IMR-90 (cell line): Measurements from ENCODE around the gene WHRN. TPM values are rescaled to one million over a fixed set of nuclear protein-coding genes. Genes with fewer than 3 reads are reported as not detected.

Experiments
- ATAC-seq: fragments of 200-7000 bp; cut with Tn5 transposase; 2 replicates; pipeline ENCODE4 v1.9.1; 2020; ENCODE audit warnings: low read depth, mild to moderate bottlenecking, moderate library complexity
- BruUV-seq: library from RNA; stranded (reverse); fragments of 400-500 nt; replicated peaks from 2 replicates; lab custom pipeline; 2021; lab: Mats Ljungman, UMichigan
- CTCF ChIA-PET: fragments of 300-600 bp; formaldehyde crosslinking; extraction: SDS; loops from one replicate; lab custom pipeline; 2021; ENCODE audit warnings: antibody characterized with exemption; lab: Yijun Ruan, JAX
- POLR2A ChIA-PET: fragments of 300-600 bp; sonication (Branson Sonifier 250); formaldehyde crosslinking; loops from one replicate; lab custom pipeline; 2022; ENCODE audit warnings: antibody characterized with exemption; ENCODE audit not compliant: unreplicated experiment; lab: Charles Lee
- DNase-seq: peaks from one replicate; pipeline ENCODE4 v3.0.0; 2013
- H2AFZ ChIP-seq: replicated peaks from 2 replicates; pipeline ENCODE3; 2013; ENCODE audit warnings: low read length, mild to moderate bottlenecking; ENCODE audit not compliant: poor library complexity
- H2AK5ac ChIP-seq: 2 replicates; pipeline ENCODE4 v1.6.1; 2013; ENCODE audit warnings: low read depth, low read length, inconsistent platforms
- H2AK9ac ChIP-seq: replicated peaks from 2 replicates; pipeline ENCODE3; 2013; ENCODE audit warnings: mild to moderate bottlenecking, low read depth, low read length, moderate library complexity; ENCODE audit not compliant: poor library complexity
- H2BK120ac ChIP-seq: 2 replicates; pipeline ENCODE4 v1.6.1; 2013; ENCODE audit warnings: low read depth, low read length, inconsistent platforms
- H2BK15ac ChIP-seq: 3 replicates; pipeline ENCODE4 v1.6.1; 2013; ENCODE audit warnings: low read depth, low read length, inconsistent platforms
- H2BK20ac ChIP-seq: 2 replicates; pipeline ENCODE4 v1.6.1; 2013; ENCODE audit warnings: low read depth, mild to moderate bottlenecking, inconsistent platforms, low read length, moderate library complexity
- H2BK5ac ChIP-seq: 2 replicates; pipeline ENCODE4 v1.6.1; 2013; ENCODE audit warnings: mild to moderate bottlenecking, low read depth, low read length, inconsistent platforms; ENCODE audit not compliant: poor library complexity, severe bottlenecking
- H3K14ac ChIP-seq: replicated peaks from 2 replicates; pipeline ENCODE4 v1.6.1; 2013; ENCODE audit warnings: low read depth, low read length, inconsistent platforms
- H3K18ac ChIP-seq: 2 replicates; pipeline ENCODE4 v1.6.1; 2013; ENCODE audit warnings: low read depth, low read length, control low read depth
- H3K23ac ChIP-seq: 2 replicates; pipeline ENCODE4 v1.6.1; 2013; ENCODE audit warnings: low read depth, low read length, inconsistent platforms
- H3K27ac ChIP-seq: 2 replicates; pipeline ENCODE4 v1.5.1; 2013; ENCODE audit warnings: mild to moderate bottlenecking, control low read depth, low read length; ENCODE audit not compliant: insufficient read depth
- H3K27me3 ChIP-seq: 2 replicates; pipeline ENCODE4 v1.6.1; 2013; ENCODE audit warnings: low read length; ENCODE audit not compliant: control insufficient read depth, insufficient read depth
- H3K36me3 ChIP-seq: 2 replicates; pipeline ENCODE4 v1.6.1; 2013; ENCODE audit warnings: low read length, mixed read lengths; ENCODE audit not compliant: control insufficient read depth, insufficient read depth
- H3K4ac ChIP-seq: 2 replicates; pipeline ENCODE4 v1.6.1; 2013; ENCODE audit warnings: low read depth, low read length, inconsistent platforms
- H3K4me1 ChIP-seq: 2 replicates; pipeline ENCODE4 v1.6.1; 2013; ENCODE audit warnings: low read length, mixed read lengths; ENCODE audit not compliant: control insufficient read depth, insufficient read depth
- H3K4me2 ChIP-seq: 2 replicates; pipeline ENCODE4 v1.6.1; 2013; ENCODE audit warnings: low read depth, mild to moderate bottlenecking, control low read depth, low read length, moderate library complexity
- H3K4me3 ChIP-seq: 2 replicates; pipeline ENCODE4 v1.5.1; 2013; ENCODE audit warnings: low read depth, mild to moderate bottlenecking, control low read depth, low read length, moderate library complexity; ENCODE audit not compliant: insufficient read depth
- H3K56ac ChIP-seq: 2 replicates; pipeline ENCODE4 v1.6.1; 2013; ENCODE audit warnings: low read length, inconsistent platforms; ENCODE audit not compliant: insufficient read depth; ENCODE audit errors: extremely low read depth
- H3K79me1 ChIP-seq, 2 experiments: 2 replicates each; pipeline ENCODE4 v1.6.1; 2013; ENCODE audit warnings: low read length in 2 of 2, inconsistent platforms in 1 of 2, low read depth in 1 of 2
- H3K9ac ChIP-seq: 2 replicates; pipeline ENCODE4 v1.6.1; 2013; ENCODE audit warnings: low read depth, low read length, control low read depth
- H3K9me1 ChIP-seq: 2 replicates; pipeline ENCODE4 v1.6.1; 2013; ENCODE audit warnings: low read length, inconsistent platforms; ENCODE audit not compliant: insufficient read depth
- H3K9me3 ChIP-seq: 2 replicates; pipeline ENCODE4 v1.6.1; 2013; ENCODE audit warnings: low read length; ENCODE audit not compliant: control insufficient read depth, insufficient read depth
- H4K20me1 ChIP-seq: 2 replicates; pipeline ENCODE4 v1.6.1; 2013; ENCODE audit warnings: low read length, inconsistent platforms; ENCODE audit not compliant: insufficient read depth
- H4K5ac ChIP-seq: 2 replicates; pipeline ENCODE4 v1.6.1; 2013; ENCODE audit warnings: mild to moderate bottlenecking, low read depth, low read length, control low read depth
- H4K8ac ChIP-seq, 2 experiments: 2 replicates each; pipeline ENCODE4 v1.6.1; 2013; ENCODE audit warnings: low read depth in 2 of 2, low read length in 2 of 2, control low read depth in 1 of 2, inconsistent platforms in 1 of 2
- H4K91ac ChIP-seq: 2 replicates; pipeline ENCODE4 v1.6.1; 2013; ENCODE audit warnings: low read depth, low read length, inconsistent platforms; ENCODE audit not compliant: insufficient read depth
- BHLHE40 ChIP-seq: fragments of 150-350 bp; IDR thresholded peaks from 2 replicates; pipeline ENCODE4 v1.6.1; 2016; ENCODE audit warnings: mild to moderate bottlenecking, low read depth, low read length
- CEBPB ChIP-seq: IDR thresholded peaks from 2 replicates; pipeline ENCODE4 v1.6.1; 2012; ENCODE audit warnings: low read depth, low read length, improper control_type of control experiment
- CHD1 ChIP-seq: IDR thresholded peaks from 2 replicates; pipeline ENCODE4 v1.6.1; 2012; ENCODE audit warnings: low read depth, low read length, improper control_type of control experiment
- CTCF ChIP-seq: conservative IDR thresholded peaks from 2 replicates; pipeline ENCODE4 v1.5.1; 2012; ENCODE audit warnings: mild to moderate bottlenecking, low read depth, low read length, improper control_type of control experiment
- ELK1 ChIP-seq: fragments of 150-350 bp; IDR thresholded peaks from 2 replicates; pipeline ENCODE4 v1.6.1; 2016; ENCODE audit warnings: low read depth, mild to moderate bottlenecking, low read length, moderate library complexity, borderline replicate concordance
- FOS ChIP-seq: fragments of 150-350 bp; IDR thresholded peaks from 2 replicates; pipeline ENCODE4 v1.6.1; 2016; ENCODE audit warnings: low read depth, low read length
- MAFK ChIP-seq: IDR thresholded peaks from 2 replicates; pipeline ENCODE4 v1.6.1; 2012; ENCODE audit warnings: low read depth, low read length, improper control_type of control experiment
- MAZ ChIP-seq: IDR thresholded peaks from 2 replicates; pipeline ENCODE4 v1.6.1; 2012; ENCODE audit warnings: low read depth, mild to moderate bottlenecking, low read length, improper control_type of control experiment, moderate library complexity, borderline replicate concordance
- MXI1 ChIP-seq: IDR thresholded peaks from 2 replicates; pipeline ENCODE4 v1.6.1; 2012; ENCODE audit warnings: low read depth, mild to moderate bottlenecking, low read length, moderate library complexity, borderline replicate concordance
- NFE2L2 ChIP-seq: fragments of 150-350 bp; IDR thresholded peaks from 2 replicates; pipeline ENCODE4 v1.6.1; 2016; ENCODE audit warnings: low read depth, mild to moderate bottlenecking, low read length
- POLR2A ChIP-seq: IDR thresholded peaks from 2 replicates; pipeline ENCODE4 v1.6.1; 2012; ENCODE audit warnings: mild to moderate bottlenecking, low read depth, low read length
- RAD21 ChIP-seq: IDR thresholded peaks from 2 replicates; pipeline ENCODE4 v1.6.1; 2012; ENCODE audit warnings: low read length, improper control_type of control experiment
- RCOR1 ChIP-seq: IDR thresholded peaks from 2 replicates; pipeline ENCODE4 v1.6.1; 2012; ENCODE audit warnings: mild to moderate bottlenecking, low read length, improper control_type of control experiment; ENCODE audit not compliant: insufficient replicate concordance
- RFX5 ChIP-seq: IDR thresholded peaks from 2 replicates; pipeline ENCODE4 v1.8.0; 2012; ENCODE audit warnings: low read depth, mild to moderate bottlenecking, low read length, moderate library complexity
- SMC3 ChIP-seq: fragments of 150-350 bp; IDR thresholded peaks from 2 replicates; pipeline ENCODE4 v1.6.1; 2016; ENCODE audit warnings: low read depth, mild to moderate bottlenecking, antibody characterized with exemption, low read length, moderate library complexity
- USF2 ChIP-seq: fragments of 150-350 bp; IDR thresholded peaks from 2 replicates; pipeline ENCODE4 v1.6.1; 2017; ENCODE audit warnings: mild to moderate bottlenecking, antibody characterized with exemption, low read length, low read depth
- WGBS, 2 experiments: methylation state at CpG; one replicate each; pipeline versions ENCODE4 v1.1.5 to v1.1.7; 2013; ENCODE audit warnings: missing lambda C conversion rate in 2 of 2; ENCODE audit not compliant: insufficient read length in 1 of 2; ENCODE audit errors: extremely low coverage in 2 of 2; 5-methylcytosine and 5-hydroxymethylcytosine counted together
- dilution Hi-C: fragments of 300-500 bp; cut with HindIII; formaldehyde crosslinking; loops from one replicate; pipeline ENCODE4 v1.14.3; 2018; ENCODE audit warnings: low sequenced_read_pairs; ENCODE audit not compliant: unreplicated experiment
- in situ Hi-C: fragments of 300-500 bp; cut with MboI; formaldehyde crosslinking; loops from 3 replicates; pipeline ENCODE4 v1.14.3; 2019; ENCODE audit warnings: low sequenced_read_pairs, inconsistent platforms, mixed read lengths
- intact Hi-C: fragments of 100-400 bp; cut with micrococcal nuclease; formaldehyde crosslinking; loops from 2 replicates; pipeline ENCODE4 v1.10.0; 2022
- polyA plus RNA-seq, 3 experiments: library from polyadenylated mRNA; depleted of rRNA; stranded (reverse); fragments of >200 nt; gene quantifications; 2 replicates each; pipeline ENCODE4 v1.2.3, GENCODE V29; 2012; ENCODE audit warnings: low replicate concordance in 1 of 3
- total RNA-seq: library from RNA; depleted of rRNA; stranded (reverse); fragments of >200 nt; gene quantifications from 2 replicates; pipeline ENCODE4 v1.2.3, GENCODE V29; 2012

The WHRN gene
- total and polyA plus RNA-seq, 2 of the 4 experiments (the other 2 are of a cell fraction): 0.18 to 2.6 TPM

- H3K9ac ChIP-seq: no peak overlapping the region
- no peak overlapping the region for H2BK20ac ChIP-seq
- no peak overlapping the region for H3K4me3 ChIP-seq
- H3K56ac ChIP-seq: no peak overlapping the region
- dilution Hi-C loops (no loop called here), in situ Hi-C loops (loop anchor here (10.0 to 25.0 kb wide), 2 partner anchors 214 to 1081 kb away; no protein-coding TSS in a partner anchor), intact Hi-C loops (loop anchor here (10.0 kb wide), 2 partner anchors 474 to 584 kb away; no protein-coding TSS in a partner anchor)
- no TSS peak for BruUV-seq
- no peak overlapping the region for H2AK5ac ChIP-seq
- no peak overlapping the region for H2BK5ac ChIP-seq
- 72% methylated on average over 2 of the region's 4 CpGs; no CpG with 5 or more reads in 1 of the 2 experiments for WGBS, 2 experiments
- peaks cover 24% of the 10 kb centered on the region for H3K27me3 ChIP-seq
- no peak overlapping the region for H2BK120ac ChIP-seq
- H3K23ac ChIP-seq: no peak overlapping the region
- H3K9me3 ChIP-seq: no peaks in the 10 kb centered on the region
- H3K14ac ChIP-seq: no peak overlapping the region
- no peak overlapping the region for H3K18ac ChIP-seq
- no peaks in the 10 kb centered on the region for H3K36me3 ChIP-seq
- H3K4me2 ChIP-seq: no peak overlapping the region
- peaks cover 3% of the 10 kb centered on the region; the same call in 1 of the 2 replicates for H4K20me1 ChIP-seq
- H2AFZ ChIP-seq: no peak overlapping the region
- H3K4ac ChIP-seq: no peak overlapping the region
- H4K8ac ChIP-seq: no peak overlapping the region
- H3K9me1 ChIP-seq: no peaks in the 10 kb centered on the region
- H4K5ac ChIP-seq: no peak overlapping the region
- ChIA-PET POLR2A (no interaction called here), CTCF (interaction anchor here (2.4 kb wide), 1 partner anchor 223 kb away, joined by 10 read pairs; no protein-coding TSS in a partner anchor)
- no peak for TF ChIP-seq RFX5
- no peak for TF ChIP-seq CHD1
- TF ChIP-seq RCOR1: no peak
- TF ChIP-seq CEBPB: no peak
- TF ChIP-seq MAZ: no peak
- no peak for TF ChIP-seq NFE2L2
- TF ChIP-seq MXI1: no peak
- TF ChIP-seq BHLHE40: no peak
- no peak for TF ChIP-seq SMC3
- no peak for TF ChIP-seq USF2
- no peak for TF ChIP-seq POLR2A
- no peak for TF ChIP-seq MAFK
- TF ChIP-seq RAD21: no peak
- TF ChIP-seq ELK1: no peak
- TF ChIP-seq FOS: no peak
- TF ChIP-seq CTCF: no peak
- H3K79me1 ChIP-seq: no peaks in the 10 kb centered on the region
- H2BK15ac ChIP-seq: no peak overlapping the region
- DNase-seq (no peak), ATAC-seq (no peak)
- no peaks in the 10 kb centered on the region for H3K4me1 ChIP-seq
- H2AK9ac ChIP-seq: no peak overlapping the region
- H3K27ac ChIP-seq: no peak overlapping the region
- H4K91ac ChIP-seq: no peak overlapping the region
Observed at GRCh38 chr9:114431003-114431402, 74.3 kb downstream of the WHRN start.
